K562 (cell line): Measurements from ENCODE around the gene MRO. TPM values are rescaled to one million over a fixed set of nuclear protein-coding genes. Genes with fewer than 3 reads are reported as not detected.

Experiments
- AFF1 ChIP-seq, 2 experiments: fragments of 450-650 bp; IDR thresholded peaks; 2 replicates each; pipeline ENCODE4 v1.6.1; 2018; ENCODE audit warnings: mild to moderate bottlenecking in 2 of 2, low read depth in 1 of 2; ENCODE audit not compliant: partially characterized antibody in 2 of 2
- BRD4 ChIP-seq: fragments of 200-600 bp; sonication (generic); IDR thresholded peaks from 2 replicates; pipeline ENCODE4 v1.6.1; 2017; ENCODE audit warnings: inconsistent platforms
- CEBPZ ChIP-seq: fragments of 150-350 bp; IDR thresholded peaks from 2 replicates; pipeline ENCODE4 v1.6.1; 2014; ENCODE audit warnings: low read depth, mild to moderate bottlenecking, low read length, borderline replicate concordance
- COPS2 ChIP-seq: fragments of 450-650 bp; conservative IDR thresholded peaks from 2 replicates; pipeline ENCODE4 v1.6.1; 2016; ENCODE audit warnings: mild to moderate bottlenecking, moderate library complexity
- ESRRB ChIP-seq: fragments of 250-450 bp; sonication (Bioruptor Pico); IDR thresholded peaks from 2 replicates; pipeline ENCODE4 v1.5.0; 2020; ENCODE audit warnings: mild to moderate bottlenecking, moderate library complexity, borderline replicate concordance
- MNT ChIP-seq, 2 experiments: fragments of 450-650 bp; conservative IDR thresholded peaks; 2 replicates each; pipeline ENCODE4 v1.6.1; 2017; ENCODE audit warnings: mild to moderate bottlenecking in 2 of 2, moderate library complexity in 2 of 2
- NCOR1 ChIP-seq: fragments of 450-650 bp; IDR thresholded peaks from 2 replicates; pipeline ENCODE4 v1.6.1; 2016; ENCODE audit warnings: mild to moderate bottlenecking, moderate library complexity
- PREB ChIP-seq: sonication (generic); formaldehyde crosslinking; IDR thresholded peaks from 2 replicates; pipeline ENCODE4 v1.8.1; 2023; ENCODE audit warnings: mild to moderate bottlenecking, missing genetic modification reagents
- SFPQ ChIP-seq: fragments of 200-400 bp; formaldehyde crosslinking; IDR thresholded peaks from 2 replicates; pipeline ENCODE4 v1.6.1; 2017; ENCODE audit warnings: mild to moderate bottlenecking, low read depth, low read length, moderate library complexity
- ZC3H4 ChIP-seq: sonication (generic); formaldehyde crosslinking; IDR thresholded peaks from 2 replicates; pipeline ENCODE4 v1.9.0; 2021; ENCODE audit warnings: missing genetic modification reagents, borderline replicate concordance
- ZNF586 ChIP-seq: fragments of 450-650 bp; formaldehyde crosslinking; conservative IDR thresholded peaks from 2 replicates; pipeline ENCODE4 v1.4.0; 2020; ENCODE audit warnings: mild to moderate bottlenecking, moderate library complexity
- ZNF639 ChIP-seq, 2 experiments: fragments of 200-800 bp in 1 of 2; sonication (Bioruptor generic) in 1 of 2; sonication (generic) in 1 of 2; formaldehyde crosslinking in 1 of 2; IDR thresholded peaks in 1 of 2; conservative IDR thresholded peaks in 1 of 2; 2 replicates each; pipeline versions ENCODE4 v1.5.0 to v1.6.1; 2016 to 2020; ENCODE audit warnings: missing compliant biosample characterization in 1 of 2, missing genetic modification characterization in 1 of 2, missing genetic modification reagents in 1 of 2
- ZNF75A ChIP-seq: fragments of 450-650 bp; formaldehyde crosslinking; IDR thresholded peaks from 2 replicates; pipeline ENCODE4 v1.4.0; 2020; ENCODE audit warnings: mild to moderate bottlenecking
- polyA plus RNA-seq, 8 experiments: library from polyadenylated mRNA; depleted of rRNA in 4 of 8; stranded (reverse) in 5 of 8; unstranded in 3 of 8; fragments of >200 nt; fragmentation: Nextera tagmentation in 2 of 8; fragmentation: Illumina TruSeq in 1 of 8; extraction: Ambion mirVana in 2 of 8; extraction: Trizol in 1 of 8; gene quantifications; 2 replicates each; pipeline versions ENCODE4 v1.2.1 to v1.2.3, GENCODE V29; 2011 to 2014; ENCODE audit warnings: inconsistent platforms in 1 of 8, missing spikeins in 1 of 8
- total RNA-seq, 7 experiments: library from RNA; depleted of rRNA in 6 of 7; stranded (reverse); fragments of >200 nt in 6 of 7; fragmentation: Illumina TruSeq in 2 of 7; extraction: Trizol in 2 of 7; gene quantifications; 2 replicates each; pipeline versions ENCODE4 v1.2.1 to v1.2.3, GENCODE V29; 2011 to 2021; ENCODE audit warnings: low replicate concordance in 1 of 7

Gene MRO
- total and polyA plus RNA-seq, 9 of the 15 experiments (the other 6 are each of a cell fraction or from before 2014, with no cell fraction given): 0.06 TPM; not detected in 8

GRCh38 chr18:50839996-50840395 lies 20.2 kb upstream of the MRO start (continued):
- TF ChIP-seq CEBPZ (no peak), AFF1 (IDR thresholded peaks at IDR 0.05; ENCODE audit: low read depth in 1 of 2, partially characterized antibody in 2 of 2) (no peak), MNT (conservative IDR thresholded peaks at IDR 0.05) (peak; percentile 91 to 92), NCOR1 (peak; percentile 93), SFPQ (no peak), ZNF586 (no peak), PREB (no peak), ESRRB (no peak), ZNF75A (no peak), ZNF639 (CRISPR knock-in tag; conservative IDR thresholded peaks at IDR 0.05 in 1 of 2, IDR thresholded peaks at IDR 0.05 in 1 of 2) (no peak), BRD4 (no peak), ZC3H4 (CRISPR knock-in tag) (no peak), COPS2 (no peak)
